Activated CD8-positive, alpha-beta T cell treated with anti-CD3 and anti-CD28 coated beads for 36 hours (primary cell): Measurements from ENCODE around the gene SLC9A2. TPM values are rescaled to one million over a fixed set of nuclear protein-coding genes. Genes with fewer than 3 reads are reported as not detected.

Source experiments
- ATAC-seq: fragments of 200-7000 bp; cut with Tn5 transposase; one replicate; pipeline ENCODE4 v1.10.0; 2021; ENCODE audit warnings: mild to moderate bottlenecking, moderate library complexity
- CTCF ChIA-PET: fragments of 350-600 bp; sonication (Branson Sonifier 250); formaldehyde crosslinking; loops from one replicate; lab custom pipeline; 2021; ENCODE audit warnings: antibody characterized with exemption; lab: Charles Lee
- POLR2A ChIA-PET: fragments of 350-600 bp; sonication (Branson Sonifier 250); formaldehyde crosslinking; loops from one replicate; lab custom pipeline; 2021; ENCODE audit warnings: antibody characterized with exemption; lab: Charles Lee
- DNase-seq: peaks from one replicate; pipeline ENCODE4 v3.0.0-alpha.2; 2020
- H3K27ac Mint-ChIP-seq: one replicate; pipeline ENCODE4 v1.8.0; 2021; ENCODE audit warnings: mild to moderate bottlenecking, mixed read lengths
- H3K27me3 Mint-ChIP-seq: one replicate; pipeline ENCODE4 v1.8.0; 2021; ENCODE audit warnings: mixed read lengths
- H3K36me3 Mint-ChIP-seq: one replicate; pipeline ENCODE4 v1.8.0; 2021; ENCODE audit warnings: low read depth, mixed read lengths
- H3K4me1 Mint-ChIP-seq: one replicate; pipeline ENCODE4 v1.8.0; 2021; ENCODE audit warnings: low read depth, mixed read lengths
- H3K4me3 Mint-ChIP-seq: one replicate; pipeline ENCODE4 v1.8.0; 2021; ENCODE audit warnings: mild to moderate bottlenecking, moderate library complexity, mixed read lengths
- H3K9me3 Mint-ChIP-seq: one replicate; pipeline ENCODE4 v1.8.0; 2021; ENCODE audit warnings: mixed read lengths
- intact Hi-C: fragments of 100-400 bp; cut with micrococcal nuclease; formaldehyde crosslinking; loops from one replicate; pipeline ENCODE4 v1.10.0; 2022
- total RNA-seq, 2 experiments: library from RNA; stranded (reverse); gene quantifications; one replicate each; pipeline ENCODE4 v1.2.3, GENCODE V29; 2021
- TF ChIP-seq, protein P1 (sequence below): fragments of 200-600 bp; IDR thresholded peaks from one replicate; pipeline ENCODE4 v1.8.0; 2022; ENCODE audit warnings: antibody characterized with exemption, mild to moderate bottlenecking

SLC9A2 gene
- total RNA-seq, 2 experiments from 2014 or later = 0.05 to 0.18 TPM

DNA sequence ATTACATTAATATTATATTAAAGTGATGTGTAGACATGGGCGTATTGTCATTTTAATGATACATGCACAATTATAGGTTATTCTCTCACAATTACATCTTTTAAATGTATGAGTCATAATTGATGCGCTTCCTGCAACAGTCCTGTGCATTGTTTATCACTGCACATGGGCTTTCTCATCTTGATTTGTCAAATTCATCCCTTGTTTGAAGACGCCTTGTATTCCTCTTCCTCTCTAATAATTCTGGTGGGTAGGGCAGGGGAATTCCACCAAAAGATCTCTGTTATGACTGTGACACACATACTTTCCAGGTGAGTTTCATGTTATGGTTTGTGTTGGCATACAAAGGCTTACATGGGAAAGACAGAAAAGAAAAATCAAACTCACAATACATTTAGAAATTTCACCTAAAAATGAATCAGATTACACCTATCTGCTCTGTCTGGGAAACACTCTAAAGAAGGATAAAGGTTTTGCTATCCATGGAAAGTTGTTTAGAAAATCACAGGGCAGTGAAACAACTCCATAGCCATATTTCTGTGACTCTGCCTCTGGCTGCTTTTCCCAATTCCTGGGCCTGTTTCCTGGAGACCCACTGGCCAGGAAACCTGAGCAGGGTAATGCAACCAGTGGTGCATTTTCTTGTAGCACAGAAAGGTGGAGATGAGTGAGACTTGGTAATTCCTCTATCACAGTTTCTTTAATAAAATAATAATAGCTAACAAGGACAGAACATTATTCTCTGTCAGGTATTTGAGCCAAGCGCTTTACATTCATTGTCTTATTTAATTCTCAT, 13.2 kb downstream of the SLC9A2 start:
- DNase-seq (no peak), ATAC-seq (no peak)
- intact Hi-C loops = no loop called here
- no peaks in the 10 kb centered on the region for H3K36me3 Mint-ChIP-seq
- no peak overlapping the region for H3K27ac Mint-ChIP-seq
- H3K4me3 Mint-ChIP-seq = no peak overlapping the region
- TF ChIP-seq, protein P1, sequence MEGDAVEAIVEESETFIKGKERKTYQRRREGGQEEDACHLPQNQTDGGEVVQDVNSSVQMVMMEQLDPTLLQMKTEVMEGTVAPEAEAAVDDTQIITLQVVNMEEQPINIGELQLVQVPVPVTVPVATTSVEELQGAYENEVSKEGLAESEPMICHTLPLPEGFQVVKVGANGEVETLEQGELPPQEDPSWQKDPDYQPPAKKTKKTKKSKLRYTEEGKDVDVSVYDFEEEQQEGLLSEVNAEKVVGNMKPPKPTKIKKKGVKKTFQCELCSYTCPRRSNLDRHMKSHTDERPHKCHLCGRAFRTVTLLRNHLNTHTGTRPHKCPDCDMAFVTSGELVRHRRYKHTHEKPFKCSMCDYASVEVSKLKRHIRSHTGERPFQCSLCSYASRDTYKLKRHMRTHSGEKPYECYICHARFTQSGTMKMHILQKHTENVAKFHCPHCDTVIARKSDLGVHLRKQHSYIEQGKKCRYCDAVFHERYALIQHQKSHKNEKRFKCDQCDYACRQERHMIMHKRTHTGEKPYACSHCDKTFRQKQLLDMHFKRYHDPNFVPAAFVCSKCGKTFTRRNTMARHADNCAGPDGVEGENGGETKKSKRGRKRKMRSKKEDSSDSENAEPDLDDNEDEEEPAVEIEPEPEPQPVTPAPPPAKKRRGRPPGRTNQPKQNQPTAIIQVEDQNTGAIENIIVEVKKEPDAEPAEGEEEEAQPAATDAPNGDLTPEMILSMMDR = no peak
- H3K27me3 Mint-ChIP-seq = peaks cover under 1% of the 10 kb centered on the region
- POLR2A ChIA-PET = no interaction called here
- H3K9me3 Mint-ChIP-seq = no peaks in the 10 kb centered on the region
- CTCF ChIA-PET = interaction anchor here (1.7 to 2.9 kb wide), 2 partner anchors 17 to 160 kb away, joined by 4 to 9 read pairs; partner anchors contain the start of gene SLC9A4
- peaks cover 4% of the 10 kb centered on the region for H3K4me1 Mint-ChIP-seq

DNA sequence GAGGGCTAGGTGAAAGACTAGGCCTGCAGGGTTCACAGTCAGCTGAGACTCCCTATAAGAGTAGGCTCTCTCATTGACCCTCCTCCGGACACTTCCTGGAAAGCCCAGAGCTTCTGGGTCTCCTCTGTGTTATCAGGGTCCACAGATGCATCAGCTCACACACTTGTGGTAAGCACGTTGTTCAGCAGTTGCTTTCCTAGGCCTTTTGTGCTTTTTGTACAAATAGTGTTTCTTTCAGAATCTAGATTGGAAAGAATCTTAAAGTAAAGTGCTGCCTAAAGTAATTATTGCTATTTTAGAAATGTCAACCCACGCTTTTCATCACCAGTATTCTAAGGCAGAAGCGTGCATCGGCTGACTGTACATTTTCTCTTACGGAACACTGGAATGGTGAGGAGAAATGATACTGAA, 15.5 kb downstream of the SLC9A2 start:
- intact Hi-C loops = no loop called here
- Mint-ChIP-seq H3K27ac (no peak overlapping the region), H3K4me3 (no peak overlapping the region), H3K36me3 (no peaks in the 10 kb centered on the region), H3K27me3 (peaks cover 6% of the 10 kb centered on the region), H3K4me1 (peaks cover 4% of the 10 kb centered on the region), H3K9me3 (no peaks in the 10 kb centered on the region)
- ATAC-seq = no peak
- POLR2A ChIA-PET = no interaction called here
- TF ChIP-seq, protein P1 = no peak
- CTCF ChIA-PET = interaction anchor here (2.9 kb wide), 1 partner anchor 19 kb away, joined by 9 read pairs; no protein-coding TSS in a partner anchor
- no peak for DNase-seq

DNA sequence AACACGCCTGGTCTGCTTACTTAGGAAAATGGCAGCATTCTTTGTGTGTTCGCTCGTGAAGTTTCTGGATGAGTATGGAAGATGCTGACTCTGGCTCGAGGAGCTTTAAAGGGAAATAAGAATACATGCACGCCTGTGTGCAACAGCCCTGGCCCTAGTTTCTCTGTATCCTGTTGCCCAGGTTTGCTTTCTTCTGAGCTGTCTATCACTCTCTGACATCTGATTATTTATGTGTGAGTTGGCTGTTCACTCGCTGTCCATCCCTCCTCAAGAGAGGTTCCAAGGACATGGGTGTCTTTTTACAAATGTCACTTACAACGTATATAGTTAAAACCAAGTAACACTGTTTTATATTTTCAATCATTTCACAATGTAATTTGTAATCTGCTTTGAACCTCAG, 16.0 kb downstream of the SLC9A2 start:
- POLR2A ChIA-PET = no interaction called here
- Mint-ChIP-seq H3K36me3 (no peaks in the 10 kb centered on the region), H3K4me1 (peaks cover 4% of the 10 kb centered on the region), H3K4me3 (no peak overlapping the region), H3K9me3 (no peaks in the 10 kb centered on the region), H3K27me3 (peaks cover 6% of the 10 kb centered on the region), H3K27ac (no peak overlapping the region)
- intact Hi-C loops = no loop called here
- TF ChIP-seq, protein P1 = no peak
- no peak for DNase-seq
- ATAC-seq = no peak
- CTCF ChIA-PET = interaction anchor here (2.9 kb wide), 1 partner anchor 19 kb away, joined by 9 read pairs; no protein-coding TSS in a partner anchor

DNA sequence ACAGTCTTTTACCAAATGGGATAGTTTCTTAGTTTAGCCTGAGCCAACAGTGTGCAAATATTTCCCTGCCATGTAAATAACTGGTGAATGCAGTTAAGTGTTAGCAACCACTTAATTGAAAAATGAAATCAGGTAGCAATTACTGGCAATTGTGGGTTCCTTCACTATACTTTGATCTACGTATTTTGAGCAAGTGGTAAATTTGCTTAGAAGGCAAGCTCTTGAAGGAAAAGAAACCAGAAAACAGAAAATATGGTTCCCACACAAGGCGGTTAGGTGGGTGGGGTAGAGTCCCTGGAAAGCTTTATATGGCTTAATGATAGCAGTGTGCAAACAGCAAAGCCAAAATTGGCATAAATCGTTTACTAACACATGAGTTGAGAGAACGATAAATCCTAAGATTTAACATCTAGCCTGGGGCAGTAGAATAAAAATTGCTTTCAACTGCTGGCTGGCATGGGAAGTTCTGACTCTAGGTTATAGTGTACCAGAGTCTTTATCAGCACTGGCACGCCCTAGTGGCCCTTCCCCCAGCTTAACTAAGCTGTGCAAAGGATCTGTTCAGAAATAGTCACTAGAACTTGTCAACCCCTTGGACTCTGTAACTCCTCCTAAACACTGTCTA, 17.0 kb downstream of the SLC9A2 start:
- DNase-seq (no peak), ATAC-seq (no peak)
- Mint-ChIP-seq H3K27ac (no peak overlapping the region), H3K27me3 (peaks cover 8% of the 10 kb centered on the region), H3K4me1 (peaks cover 4% of the 10 kb centered on the region), H3K36me3 (no peaks in the 10 kb centered on the region), H3K9me3 (no peaks in the 10 kb centered on the region), H3K4me3 (no peak overlapping the region)
- TF ChIP-seq, protein P1 = no peak
- intact Hi-C loops = no loop called here
- ChIA-PET POLR2A (no interaction called here), CTCF (interaction anchor here (1.1 kb wide), 1 partner anchor 20 kb away, joined by 3 read pairs; no protein-coding TSS in a partner anchor)

DNA sequence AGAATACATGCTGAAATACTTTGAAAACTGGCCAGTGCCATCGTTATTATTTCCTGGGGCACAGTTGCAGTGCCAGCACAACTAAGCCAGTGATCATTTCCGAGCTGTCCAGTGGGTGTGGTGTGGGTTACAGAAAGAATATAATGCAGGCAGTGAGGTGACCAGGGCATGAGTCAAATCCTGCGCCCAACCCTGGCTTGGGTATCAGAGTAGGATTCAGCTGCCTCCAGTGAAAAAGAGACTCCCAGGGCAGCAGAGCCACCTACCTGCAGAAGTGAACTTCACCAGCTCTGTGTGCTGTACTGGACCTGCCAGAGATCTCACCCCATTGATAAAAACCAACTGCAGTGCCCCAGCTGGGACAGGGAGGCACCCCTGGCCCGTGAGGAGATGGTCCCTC, 18.0 kb downstream of the SLC9A2 start:
- Mint-ChIP-seq H3K4me3 (no peak overlapping the region), H3K27ac (no peak overlapping the region), H3K36me3 (no peaks in the 10 kb centered on the region), H3K4me1 (peaks cover 3% of the 10 kb centered on the region), H3K9me3 (no peaks in the 10 kb centered on the region), H3K27me3 (peaks cover 9% of the 10 kb centered on the region)
- intact Hi-C loops = no loop called here
- ChIA-PET CTCF (interaction anchor here (0.9 to 1.5 kb wide), 5 partner anchors 21 to 164 kb away, joined by 3 to 7 read pairs (median 3); partner anchors contain the start of gene SLC9A4), POLR2A (no interaction called here)
- TF ChIP-seq, protein P1 = no peak
- DNase-seq (no peak), ATAC-seq (no peak)
